HG02870 (cell line): ENCODE data around the gene EBPL.
A peak's percentile ranks its signal among the peaks of the same experiment; 100 is the strongest.
"Not testable (repeated sequence)": the region's sequence is repeated elsewhere in the genome, so short reads cannot be mapped to it uniquely, and the experiment has no call there.

Experiments
- ATAC-seq: cut with Tn5 transposase; IDR thresholded peaks from one replicate; pipeline ENCODE4 v1.9.1; 2021; ENCODE audit warnings: mild to moderate bottlenecking, moderate library complexity; ENCODE audit not compliant: unreplicated experiment

The EBPL gene

GRCh38 chr13:49636705-49637104 is 54.6 kb downstream of the EBPL start:
- ATAC-seq, result no peak

GRCh38 chr13:49635599-49636433 is 55.5 kb downstream of the EBPL start:
- ATAC-seq, result no peak

- no peak for ATAC-seq
Measured at GRCh38 chr13:49633710-49634109, 57.6 kb downstream of the EBPL start.

DNA sequence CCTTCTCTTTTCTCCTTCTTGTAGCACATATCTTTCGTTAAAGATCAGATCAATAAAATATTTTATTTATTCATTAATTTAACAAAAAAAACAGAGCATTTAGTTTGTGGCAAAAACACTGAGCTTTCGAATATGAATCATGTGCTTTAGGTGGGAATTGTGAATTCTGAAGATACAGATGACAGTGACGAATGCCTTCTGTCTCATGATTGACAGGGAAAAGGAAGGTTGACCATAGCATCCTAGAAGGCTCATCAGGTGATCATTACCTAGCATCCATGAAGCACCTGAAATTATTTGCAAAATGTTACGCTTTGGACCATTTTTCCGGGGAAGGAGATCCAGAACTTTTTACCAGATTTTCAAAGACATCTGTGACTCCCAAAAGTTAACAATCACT is 59.1 kb downstream of the EBPL start:
- ATAC-seq, result no peak

GRCh38 chr13:49630580-49630979 is 60.7 kb downstream of the EBPL start:
- ATAC-seq, result no peak

DNA sequence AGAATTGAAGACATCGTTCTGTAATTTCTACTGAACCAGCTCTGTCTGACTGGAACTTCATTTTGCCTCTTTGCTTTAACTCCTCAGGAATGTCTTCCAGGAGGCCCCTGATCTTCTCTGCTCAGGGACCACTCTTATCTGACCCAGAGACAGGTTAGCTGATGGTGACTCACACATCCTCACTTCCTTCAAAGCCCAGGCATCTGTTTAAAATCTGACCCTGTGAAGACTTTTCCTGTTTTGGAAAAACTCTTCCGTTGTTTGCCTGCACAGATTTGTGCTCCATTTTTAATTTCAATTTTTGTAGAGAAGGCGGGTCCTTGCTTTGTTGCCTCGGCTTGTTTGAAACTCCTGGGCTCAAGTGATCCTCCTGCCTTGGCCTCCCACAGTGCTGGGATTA is 61.3 kb downstream of the EBPL start:
- no peak for ATAC-seq

- no peak for ATAC-seq
Measured at GRCh38 chr13:49629196-49629938, 61.9 kb downstream of the EBPL start.

DNA sequence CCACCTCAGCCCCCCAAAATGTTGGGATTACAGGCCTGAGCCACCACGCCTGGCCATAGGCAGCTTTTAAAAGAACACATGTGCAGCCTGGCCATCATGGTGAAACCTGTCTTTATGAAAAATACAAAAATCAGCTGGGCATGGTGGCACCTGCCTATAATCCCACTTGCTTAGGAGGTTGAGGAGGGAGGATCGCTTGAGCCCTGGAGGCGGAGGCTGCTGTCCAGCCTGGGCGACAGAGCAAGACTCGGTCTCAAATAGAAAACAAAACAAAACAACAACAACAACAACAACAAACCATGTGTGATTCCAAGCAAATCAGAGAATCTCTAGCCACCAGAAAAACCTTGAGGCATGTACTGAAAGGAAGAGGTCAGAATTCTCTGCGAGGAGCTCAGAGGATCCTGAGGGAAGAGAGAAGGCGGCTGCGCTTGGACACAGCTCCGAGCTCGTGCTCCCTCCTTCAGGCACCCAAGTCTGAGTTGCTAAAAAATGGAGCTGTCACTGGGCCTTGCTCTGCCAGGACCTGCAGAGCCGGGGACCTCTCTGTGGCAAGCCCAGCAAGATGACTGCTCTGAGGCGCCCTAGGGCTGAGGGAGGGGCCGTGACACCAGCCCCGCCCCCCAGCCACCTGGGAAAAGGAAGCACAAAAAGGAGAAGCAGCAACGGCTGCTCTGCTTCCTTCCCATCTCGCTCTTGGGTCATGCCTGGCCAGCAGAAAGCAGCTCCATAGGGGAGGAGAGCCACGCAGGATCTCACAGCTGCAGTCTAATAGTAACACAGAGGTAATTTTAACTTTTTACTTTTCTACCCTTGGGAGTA is 63.2 kb downstream of the EBPL start, which contains the start of gene ARL11:
Gene ARL11 (plus strand): TSS at position 677 of the 822 bp plus-strand sequence. CDS start 1,941 bp downstream, outside the sequence.
- peak; percentile 81 for ATAC-seq

DNA sequence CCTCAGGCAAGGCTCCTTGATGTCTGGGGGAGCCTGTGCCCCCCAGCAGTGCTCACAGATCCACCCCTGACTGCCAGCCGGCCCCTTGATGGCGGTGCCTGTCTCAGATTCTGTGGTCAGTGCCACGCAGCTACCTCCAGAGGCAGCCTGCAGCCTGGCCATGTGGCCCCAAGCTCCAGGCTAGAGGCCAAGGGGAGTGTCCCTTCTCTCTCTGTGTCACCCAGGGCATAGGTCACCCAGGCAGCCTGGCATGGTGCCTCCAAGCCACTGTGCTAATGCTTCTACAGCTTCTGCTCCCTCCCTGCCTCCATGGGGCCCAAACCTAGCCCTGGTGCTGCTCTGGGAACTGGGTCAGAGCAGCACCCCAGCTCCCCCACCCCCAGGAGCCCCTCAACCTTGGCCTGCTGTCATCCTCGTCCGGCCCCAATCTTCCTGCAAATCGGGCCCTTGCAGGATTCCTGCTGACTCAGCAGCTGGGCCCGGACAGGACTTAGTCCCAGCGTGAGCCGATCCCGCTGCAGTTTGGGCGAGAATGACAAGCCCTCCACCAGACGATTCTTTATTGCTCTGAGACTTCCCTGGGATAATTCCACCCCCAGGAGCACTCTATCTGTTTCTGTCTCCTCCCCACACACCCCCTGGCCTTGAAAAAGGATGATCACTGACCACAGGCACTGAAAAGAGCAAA is 65.8 kb downstream of the EBPL start:
- no peak for ATAC-seq

DNA sequence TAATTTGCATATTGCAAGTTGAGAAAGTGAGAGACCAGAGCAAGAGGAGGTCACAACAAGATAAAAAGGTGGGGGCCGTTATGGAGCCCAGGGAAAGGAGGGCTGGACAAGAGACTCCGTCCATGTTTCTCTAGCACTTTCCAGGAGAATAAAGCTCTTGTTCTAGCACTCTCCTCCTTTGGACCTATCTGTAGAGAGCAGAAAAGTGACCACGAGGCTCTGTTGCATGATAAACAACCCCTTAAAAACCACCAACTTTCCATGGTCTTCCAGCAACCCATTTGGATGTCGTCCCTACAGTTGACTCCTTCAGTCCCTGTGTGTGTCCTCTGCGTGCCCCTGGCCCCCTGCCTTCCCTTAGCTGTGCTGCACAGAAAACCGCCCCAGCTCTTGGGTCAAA is 67.1 kb downstream of the EBPL start:
- no peak for ATAC-seq

DNA sequence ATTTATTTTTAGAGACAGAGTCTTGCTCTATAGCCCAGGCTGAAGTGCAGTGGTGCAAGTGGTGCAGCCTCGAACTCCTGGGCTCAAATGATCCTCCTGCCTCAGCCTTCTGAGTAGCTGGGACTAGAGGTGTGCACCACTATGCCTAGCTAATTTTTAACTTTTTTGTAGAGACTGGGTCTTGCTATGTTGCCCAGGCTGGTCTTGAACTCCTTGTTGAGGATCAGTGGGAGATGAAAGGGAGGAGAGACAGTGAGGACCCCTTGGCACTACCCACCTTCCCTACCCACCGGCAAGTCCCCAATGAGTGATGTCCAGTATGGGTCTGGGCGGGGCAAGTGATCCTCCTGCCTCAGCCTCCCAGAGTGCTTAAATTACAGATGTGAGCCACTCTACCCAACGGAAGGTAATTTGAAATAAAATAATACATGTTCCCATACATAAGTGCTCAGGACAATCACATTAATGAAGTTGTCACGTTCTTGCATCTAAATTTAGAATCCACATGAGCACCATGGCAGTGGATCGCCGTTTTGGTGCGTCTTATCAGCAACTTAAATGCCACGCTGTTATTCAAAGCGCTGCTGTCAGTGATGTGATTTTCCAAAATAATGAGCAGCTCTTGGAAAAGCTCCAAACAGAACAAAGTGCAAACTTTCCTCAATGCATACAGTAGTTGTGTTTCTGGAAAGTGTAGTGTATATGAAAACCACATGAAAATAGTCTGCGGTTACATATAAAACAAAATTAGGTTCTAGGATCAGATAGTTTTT is 68.9 kb downstream of the EBPL start:
- no peak for ATAC-seq

GRCh38 chr13:49620170-49620621 is 71.1 kb downstream of the EBPL start:
- ATAC-seq, result peak; percentile 74

- no peak for ATAC-seq
Measured at GRCh38 chr13:49616676-49617065, 74.6 kb downstream of the EBPL start.

GRCh38 chr13:49615836-49616675 is 75.2 kb downstream of the EBPL start:
- ATAC-seq, result no peak

GRCh38 chr13:49612042-49612441 is 79.2 kb downstream of the EBPL start:
- not testable (repeated sequence) for ATAC-seq
